ENCODE measurements around the gene VIP. TPM values are rescaled to one million over a fixed set of nuclear protein-coding genes. Genes with fewer than 3 reads are reported as not detected.

VIP gene
- total RNA-seq, 1 donor from 2014 or later, result under 0.01 TPM

- DNase-seq (ENCODE audit: low read depth) (peak; percentile 82), FAIRE-seq (no peak)
- Histone ChIP-seq H3K36me3 (ENCODE audit: control insufficient read depth, insufficient read depth, low read length) (no peaks in the 10 kb centered on the region), H3K4me3 (ENCODE audit: low read depth, low read length) (no peak overlapping the region), H3K27me3 (ENCODE audit: control insufficient read depth, insufficient read depth, low read length) (no peaks in the 10 kb centered on the region)
- no peak for TF ChIP-seq CTCF (IDR thresholded peaks at IDR 0.05; ENCODE audit: insufficient read depth, low read length, severe bottlenecking)
Observed at GRCh38 chr6:152720974-152721373, 29.6 kb upstream of the VIP start.

GRCh38 chr6:152721956-152722355 is 28.6 kb upstream of the VIP start:
- Histone ChIP-seq H3K27me3 (ENCODE audit: control insufficient read depth, insufficient read depth, low read length) (no peaks in the 10 kb centered on the region), H3K36me3 (ENCODE audit: control insufficient read depth, insufficient read depth, low read length) (no peaks in the 10 kb centered on the region), H3K4me3 (ENCODE audit: low read depth, low read length) (no peak overlapping the region)
- FAIRE-seq (peak; percentile 62), DNase-seq (ENCODE audit: low read depth) (no peak)
- no peak for TF ChIP-seq CTCF (IDR thresholded peaks at IDR 0.05; ENCODE audit: insufficient read depth, low read length, severe bottlenecking)

- DNase-seq (ENCODE audit: low read depth), result peak; percentile 69
- Histone ChIP-seq H3K27me3 (ENCODE audit: control insufficient read depth, insufficient read depth, low read length) (no peaks in the 10 kb centered on the region), H3K36me3 (ENCODE audit: control insufficient read depth, insufficient read depth, low read length) (no peaks in the 10 kb centered on the region), H3K4me3 (ENCODE audit: low read depth, low read length) (no peak overlapping the region)
- TF ChIP-seq CTCF (IDR thresholded peaks at IDR 0.05; ENCODE audit: insufficient read depth, low read length, severe bottlenecking), result no peak
- FAIRE-seq, result no peak
Observed at GRCh38 chr6:152723398-152723797, 27.2 kb upstream of the VIP start.

GRCh38 chr6:152726313-152726712 is 24.3 kb upstream of the VIP start:
- no peak for TF ChIP-seq CTCF (IDR thresholded peaks at IDR 0.05; ENCODE audit: insufficient read depth, low read length, severe bottlenecking)
- Histone ChIP-seq H3K36me3 (ENCODE audit: control insufficient read depth, insufficient read depth, low read length) (no peaks in the 10 kb centered on the region), H3K27me3 (ENCODE audit: control insufficient read depth, insufficient read depth, low read length) (no peaks in the 10 kb centered on the region), H3K4me3 (ENCODE audit: low read depth, low read length) (no peak overlapping the region)
- DNase-seq (ENCODE audit: low read depth), result no peak
- no peak for FAIRE-seq

GRCh38 chr6:152727507-152727906 is 23.1 kb upstream of the VIP start:
- DNase-seq (ENCODE audit: low read depth) (no peak), FAIRE-seq (no peak)
- no peaks in the 10 kb centered on the region for H3K36me3 ChIP-seq (ENCODE audit: control insufficient read depth, insufficient read depth, low read length)
- TF ChIP-seq CTCF (IDR thresholded peaks at IDR 0.05; ENCODE audit: insufficient read depth, low read length, severe bottlenecking), result peak; percentile 12
- no peaks in the 10 kb centered on the region for H3K27me3 ChIP-seq (ENCODE audit: control insufficient read depth, insufficient read depth, low read length)
- H3K4me3 ChIP-seq (ENCODE audit: low read depth, low read length), result no peak overlapping the region

GRCh38 chr6:152734630-152735029 is 16.0 kb upstream of the VIP start:
- no peak for FAIRE-seq
- no peaks in the 10 kb centered on the region for H3K36me3 ChIP-seq (ENCODE audit: control insufficient read depth, insufficient read depth, low read length)
- TF ChIP-seq CTCF (IDR thresholded peaks at IDR 0.05; ENCODE audit: insufficient read depth, low read length, severe bottlenecking), result no peak
- no peak overlapping the region for H3K4me3 ChIP-seq (ENCODE audit: low read depth, low read length)
- no peaks in the 10 kb centered on the region for H3K27me3 ChIP-seq (ENCODE audit: control insufficient read depth, insufficient read depth, low read length)
- no peak for DNase-seq (ENCODE audit: low read depth)

Measured in bronchial epithelial cell (primary cell).